ENCODE results near the gene C20orf96.
"Not testable (repeated sequence)": the region's sequence is repeated elsewhere in the genome, so short reads cannot be mapped to it uniquely, and the experiment has no call there.

Gene C20orf96, protein sequence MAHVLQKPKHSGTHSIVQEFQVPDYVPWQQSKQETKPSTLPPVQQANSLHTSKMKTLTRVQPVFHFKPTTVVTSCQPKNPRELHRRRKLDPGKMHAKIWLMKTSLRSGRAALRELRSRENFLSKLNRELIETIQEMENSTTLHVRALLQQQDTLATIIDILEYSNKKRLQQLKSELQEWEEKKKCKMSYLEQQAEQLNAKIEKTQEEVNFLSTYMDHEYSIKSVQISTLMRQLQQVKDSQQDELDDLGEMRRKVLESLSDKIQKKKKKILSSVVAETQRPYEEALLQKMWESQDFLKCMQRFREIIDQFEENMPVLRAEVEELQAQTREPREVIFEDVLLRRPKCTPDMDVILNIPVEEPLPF

DNA sequence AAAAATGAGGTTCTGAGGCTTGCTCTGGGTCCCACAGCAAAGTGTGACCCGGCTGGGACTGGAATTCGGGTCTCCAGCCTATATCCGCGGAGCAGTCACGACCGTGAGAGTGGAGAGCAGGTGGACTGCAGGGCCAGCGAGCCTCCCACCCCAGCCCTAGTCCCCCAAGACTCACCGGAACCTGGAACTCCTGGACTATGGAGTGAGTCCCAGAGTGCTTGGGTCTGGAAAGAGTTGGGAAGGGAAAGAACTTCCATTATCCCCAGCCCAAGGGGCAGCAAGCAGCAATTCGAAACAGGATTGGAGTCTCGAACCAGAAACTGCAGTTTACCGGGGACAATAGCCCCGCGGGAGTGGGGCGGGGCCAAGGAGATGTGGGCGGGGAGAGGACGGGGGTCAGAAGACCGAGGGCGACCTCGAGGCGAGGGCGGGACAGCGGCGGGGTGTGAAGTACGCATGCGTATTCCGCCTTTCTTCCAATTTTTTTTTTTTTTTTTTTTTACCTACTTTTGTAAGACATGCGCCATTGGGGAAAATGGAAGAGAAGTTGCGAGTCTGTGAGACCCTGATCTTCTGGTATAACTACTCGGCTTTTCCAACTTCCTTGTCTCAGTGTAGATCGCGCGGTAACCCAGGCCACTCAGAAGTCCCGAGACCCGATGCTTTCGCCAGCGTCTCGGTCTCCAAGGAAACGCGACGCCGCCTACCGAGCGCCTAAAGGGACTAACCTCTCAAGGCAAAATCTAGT, at the start of gene C20orf96:
TSS of gene C20orf96 (minus strand) at position 667 of the 748 bp plus-strand sequence. CDS start at position 527, 140 bp downstream.
- DNase-seq: peak; percentile 84

DNA sequence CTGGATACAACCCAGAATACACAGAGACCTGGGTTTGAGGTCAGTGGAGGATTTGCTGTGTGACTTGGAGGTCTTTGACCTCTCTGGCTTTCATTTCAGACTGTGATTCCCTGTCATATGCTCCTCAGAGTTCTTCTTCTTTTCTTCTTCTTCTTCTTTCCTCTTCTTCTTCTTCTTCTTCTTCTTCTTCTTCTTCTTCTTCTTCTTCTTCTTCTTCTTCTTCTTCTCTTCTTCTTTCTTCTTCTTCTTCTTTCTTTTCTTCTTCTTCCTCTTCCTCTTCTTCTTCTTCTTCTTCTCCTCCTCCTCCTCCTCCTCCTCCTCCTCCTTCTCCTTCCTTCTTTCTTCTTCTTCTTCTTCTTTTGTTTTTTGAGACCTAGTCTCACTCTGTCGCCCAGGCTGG, 45.5 kb upstream of the C20orf96 start:
- DNase-seq: not testable (repeated sequence)

- no peak for DNase-seq
These were observed 44.0 kb upstream of the C20orf96 start for GRCh38 chr20:334578-334977.

DNA sequence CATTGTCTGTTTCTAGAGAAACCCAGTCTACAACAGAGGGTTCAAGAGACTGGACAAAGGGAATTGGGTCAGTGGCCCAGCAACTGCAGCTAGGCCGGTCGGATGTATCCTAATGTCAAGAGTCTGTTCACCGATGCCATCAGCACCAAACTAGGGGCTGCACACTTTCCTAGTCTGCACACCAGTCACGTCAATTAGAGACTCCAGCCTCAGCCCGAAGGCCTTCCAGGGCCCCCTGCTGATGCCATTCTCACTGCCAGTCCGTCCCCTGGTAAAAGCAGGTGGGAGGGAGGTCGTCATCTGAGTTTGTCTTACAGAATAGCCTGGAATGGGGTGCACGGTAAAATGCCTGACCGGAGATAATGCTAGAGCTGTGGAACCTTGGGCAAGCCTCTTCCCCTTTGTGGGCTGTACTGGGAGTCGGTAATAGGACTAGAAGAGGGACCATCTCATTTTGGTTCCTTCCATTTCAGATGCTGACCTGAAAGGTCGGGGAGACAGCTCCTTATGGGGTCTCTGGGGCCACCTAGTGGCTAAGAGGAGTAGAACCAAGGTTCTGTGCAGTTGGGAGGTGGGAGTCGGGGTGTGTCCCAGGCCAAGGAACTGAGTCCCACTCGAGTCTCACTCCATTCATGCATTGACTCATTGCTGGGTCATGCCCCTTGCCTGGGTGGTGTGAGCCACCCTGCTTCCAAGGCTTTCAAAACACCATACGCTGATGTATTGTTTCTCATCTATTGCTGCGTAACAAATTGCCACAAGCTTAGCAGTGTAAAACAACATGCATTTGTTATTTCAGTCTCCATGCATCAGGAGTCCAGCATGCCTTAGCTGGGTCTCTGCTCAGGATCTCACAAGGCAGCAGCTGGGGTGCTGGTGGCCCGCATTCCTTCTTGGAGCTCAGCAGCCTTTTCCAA, 39.9 kb upstream of the C20orf96 start:
- DNase-seq: peak; percentile 61 to 63

DNA sequence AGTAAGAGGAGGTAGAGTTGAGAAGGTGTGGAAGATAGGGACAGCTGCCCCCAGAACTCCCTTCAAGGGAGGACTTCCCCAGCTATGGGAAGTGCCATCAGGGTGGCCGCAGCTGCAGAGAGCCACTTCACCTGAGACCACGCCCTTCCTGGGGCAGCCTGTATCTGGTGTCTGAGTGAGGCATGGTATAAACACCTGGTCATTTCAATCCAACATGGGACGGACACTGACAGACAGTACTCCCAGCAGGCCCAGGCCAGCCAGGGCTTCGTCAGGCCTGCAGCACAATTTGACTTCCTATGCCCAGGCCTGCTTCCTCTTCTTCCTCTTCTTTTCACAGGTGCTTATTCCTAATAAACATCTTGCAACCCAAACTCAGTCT, 39.3 kb upstream of the C20orf96 start:
- no peak for DNase-seq

DNA sequence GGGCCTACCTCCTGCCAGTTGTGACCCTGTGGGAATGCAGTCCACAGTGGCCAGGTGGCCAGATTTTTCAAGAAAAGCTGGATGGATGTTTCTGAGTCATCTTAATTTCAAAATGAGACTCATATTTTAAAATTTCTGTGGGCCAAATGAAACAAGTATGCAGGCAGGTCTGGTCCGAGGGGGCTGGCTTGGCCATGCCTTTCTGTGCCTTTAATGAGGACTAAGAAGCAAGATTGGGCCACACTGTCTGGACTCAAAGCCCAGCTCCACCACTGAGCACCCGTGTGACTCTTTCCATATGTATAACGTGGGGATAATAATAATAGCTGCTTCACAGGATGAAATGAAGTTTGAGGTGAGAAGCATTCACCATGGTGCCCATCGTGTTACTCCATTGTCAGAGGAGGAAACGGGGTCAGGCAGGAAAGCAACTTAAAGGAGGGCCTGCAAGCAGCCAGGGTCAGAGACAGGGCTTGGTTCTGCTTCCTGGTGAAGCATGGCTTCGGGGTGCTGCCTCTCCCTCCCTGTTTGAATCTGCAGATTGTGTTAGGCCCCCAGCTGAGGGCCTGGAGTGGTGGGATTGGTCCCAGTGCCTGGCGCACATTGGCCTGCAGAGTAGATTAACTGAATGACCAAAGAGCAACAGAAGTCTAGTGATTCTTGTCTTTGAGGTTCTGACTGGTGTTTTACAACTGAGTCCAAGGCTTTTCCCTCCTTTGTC, 38.6 kb upstream of the C20orf96 start:
- DNase-seq: no peak

DNA sequence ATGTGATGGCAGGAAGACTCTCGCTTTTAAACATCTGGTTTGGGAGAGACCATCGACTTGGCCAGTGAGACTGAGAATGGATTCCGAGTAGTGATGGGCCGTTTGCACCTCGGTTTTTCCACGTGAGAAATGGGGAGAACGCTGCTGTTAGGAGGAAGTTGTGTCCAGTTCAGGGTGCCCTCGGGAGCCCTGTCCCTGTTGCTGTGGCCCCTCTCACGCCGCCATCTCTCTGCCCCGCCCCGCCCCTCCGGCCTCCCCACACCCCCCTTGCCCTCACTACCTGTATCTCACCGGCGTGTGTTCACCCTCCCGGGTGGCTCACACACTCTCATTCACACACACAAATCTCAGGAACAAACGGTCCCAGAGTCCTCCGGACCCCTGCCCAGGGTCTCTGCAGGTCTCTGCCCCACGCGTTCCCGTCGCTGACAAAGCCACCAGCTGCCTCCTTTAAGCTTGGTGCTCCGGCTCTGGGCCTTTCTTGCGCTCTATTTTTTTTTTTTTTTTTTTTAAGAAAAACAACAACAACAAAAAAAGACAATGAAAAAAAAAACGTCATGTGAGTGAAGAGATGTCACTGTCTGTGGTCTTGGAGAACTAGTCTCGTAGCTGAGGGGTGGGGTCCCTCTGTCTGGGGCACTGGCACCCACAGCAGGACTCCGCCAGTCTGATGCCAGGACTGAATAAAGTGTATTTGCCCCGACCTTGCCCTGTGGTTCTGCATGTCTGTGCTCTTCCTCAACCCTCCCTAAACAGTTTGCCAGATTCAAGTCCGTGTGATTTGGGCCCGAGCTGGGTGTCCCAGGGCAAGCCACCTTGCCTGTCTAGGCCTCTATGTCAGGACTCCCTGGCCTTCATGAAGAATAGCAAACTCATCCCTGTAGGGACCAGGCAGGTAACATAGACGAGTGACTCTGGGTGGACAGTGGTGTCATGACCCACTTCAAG, 37.8 kb upstream of the C20orf96 start:
- no peak for DNase-seq

DNA sequence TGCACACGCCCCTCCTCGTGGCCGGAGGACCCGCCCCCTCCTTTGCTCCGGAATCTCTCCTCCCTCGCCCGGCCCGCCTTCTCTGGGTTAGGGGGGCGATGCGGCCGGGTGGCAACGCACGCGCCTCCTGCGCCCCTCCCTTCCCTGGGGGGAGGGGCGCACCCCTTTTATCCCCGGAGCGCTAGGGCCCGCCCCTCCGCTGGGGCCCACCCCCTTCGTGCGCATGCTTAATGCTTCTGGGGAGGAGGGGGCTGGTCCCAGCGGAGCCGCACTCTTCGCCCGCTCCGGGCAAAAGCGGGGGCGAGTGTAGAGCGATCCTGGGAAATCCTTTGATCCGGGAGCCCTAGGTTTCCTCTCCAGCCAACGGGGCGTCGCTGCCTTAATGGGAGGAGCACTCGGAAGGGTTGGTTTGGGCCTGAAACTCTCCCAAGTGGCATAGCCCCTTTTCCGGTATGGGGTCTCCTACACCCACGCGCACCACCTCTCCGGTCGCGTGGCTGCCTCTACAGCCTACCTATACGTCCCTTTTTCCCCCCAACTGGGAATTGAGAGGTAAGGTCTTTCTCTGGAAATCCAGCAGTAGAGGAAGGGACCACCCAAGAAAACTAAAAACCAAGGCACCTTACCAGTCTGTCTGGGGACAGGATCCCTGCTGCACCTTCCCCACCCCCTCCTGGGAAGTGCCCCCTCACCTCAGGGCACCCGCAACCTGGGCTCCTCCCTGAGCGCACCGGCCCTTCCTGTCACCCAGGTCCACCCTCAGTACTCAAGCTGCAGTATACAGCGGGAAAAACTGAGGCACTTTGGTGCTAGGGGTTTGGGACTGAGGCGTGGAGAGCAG, 36.9 kb upstream of the C20orf96 start:
- peak; percentile 69 to 71 for DNase-seq

GRCh38 chr20:326645-327185, 36.2 kb upstream of the C20orf96 start:
- no peak for DNase-seq

DNA sequence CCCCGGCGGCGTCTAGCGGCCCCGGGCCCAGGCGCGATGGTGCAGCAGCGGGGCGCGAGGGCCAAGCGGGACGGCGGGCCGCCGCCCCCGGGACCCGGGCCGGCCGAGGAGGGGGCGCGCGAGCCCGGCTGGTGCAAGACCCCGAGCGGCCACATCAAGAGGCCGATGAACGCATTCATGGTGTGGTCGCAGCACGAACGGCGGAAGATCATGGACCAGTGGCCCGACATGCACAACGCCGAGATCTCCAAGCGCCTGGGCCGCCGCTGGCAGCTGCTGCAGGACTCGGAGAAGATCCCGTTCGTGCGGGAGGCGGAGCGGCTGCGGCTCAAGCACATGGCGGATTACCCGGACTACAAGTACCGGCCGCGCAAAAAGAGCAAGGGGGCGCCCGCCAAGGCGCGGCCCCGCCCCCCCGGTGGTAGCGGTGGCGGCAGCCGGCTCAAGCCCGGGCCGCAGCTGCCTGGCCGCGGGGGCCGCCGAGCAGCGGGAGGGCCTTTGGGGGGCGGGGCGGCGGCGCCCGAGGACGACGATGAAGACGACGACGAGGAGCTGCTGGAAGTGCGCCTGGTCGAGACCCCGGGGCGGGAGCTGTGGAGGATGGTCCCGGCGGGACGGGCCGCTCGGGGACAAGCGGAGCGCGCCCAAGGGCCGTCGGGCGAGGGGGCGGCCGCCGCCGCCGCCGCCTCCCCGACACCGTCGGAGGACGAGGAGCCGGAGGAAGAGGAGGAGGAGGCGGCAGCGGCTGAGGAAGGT, 35.5 kb upstream of the C20orf96 start:
- peak; percentile 45 to 48 for DNase-seq

DNA sequence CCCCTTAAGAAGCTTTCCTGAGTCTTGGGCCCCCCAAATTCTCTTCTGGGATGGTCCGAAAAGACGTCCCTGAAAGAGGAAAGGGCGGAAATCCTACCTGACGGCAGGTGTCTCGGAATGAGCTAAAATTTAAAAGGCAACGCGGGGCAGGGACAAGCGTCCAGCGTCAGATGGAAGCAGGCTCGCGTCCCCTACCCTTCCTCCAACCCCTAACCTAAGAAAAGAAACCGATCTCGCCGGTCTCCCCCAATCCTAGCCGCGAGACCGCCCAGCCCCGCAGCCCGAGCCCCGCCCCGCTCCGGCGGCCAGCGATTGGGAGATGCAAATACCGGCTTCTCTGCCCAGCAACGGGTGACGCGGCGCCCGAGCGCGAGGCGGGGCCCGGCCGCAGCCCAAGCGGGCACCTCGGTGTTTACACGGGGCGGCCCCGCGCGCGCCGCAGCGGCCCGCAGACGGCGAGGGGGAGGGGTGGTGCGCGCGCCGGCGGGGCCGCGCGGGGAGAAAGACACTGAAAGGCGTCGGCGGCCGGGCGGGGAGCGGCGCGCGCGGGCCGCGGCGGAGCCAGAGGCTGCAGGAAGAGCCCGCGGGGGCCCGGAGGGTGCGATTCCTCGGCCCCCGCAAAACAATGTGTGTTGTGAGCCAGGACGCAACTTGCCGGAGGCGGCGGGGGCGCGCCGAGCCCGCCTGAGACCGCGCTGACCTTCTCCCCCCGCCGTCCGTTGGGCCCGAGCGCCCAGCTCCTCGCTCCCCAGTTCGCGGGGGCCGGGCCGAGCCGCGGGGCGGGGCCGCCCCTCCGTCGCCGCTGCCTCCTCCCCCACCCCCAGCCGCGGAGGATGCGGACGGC, 34.7 kb upstream of the C20orf96 start, which contains the start of gene SOX12:
TSS of gene SOX12 (plus strand) at position 508 of the 844 bp plus-strand sequence. CDS start 373 bp downstream, outside the sequence.
- peak; percentile 95 to 98 for DNase-seq

GRCh38 chr20:324177-325044, 33.9 kb upstream of the C20orf96 start:
- DNase-seq: peak; percentile 91 to 92

GRCh38 chr20:316316-317068, 25.9 kb upstream of the C20orf96 start:
- DNase-seq: no peak

DNA sequence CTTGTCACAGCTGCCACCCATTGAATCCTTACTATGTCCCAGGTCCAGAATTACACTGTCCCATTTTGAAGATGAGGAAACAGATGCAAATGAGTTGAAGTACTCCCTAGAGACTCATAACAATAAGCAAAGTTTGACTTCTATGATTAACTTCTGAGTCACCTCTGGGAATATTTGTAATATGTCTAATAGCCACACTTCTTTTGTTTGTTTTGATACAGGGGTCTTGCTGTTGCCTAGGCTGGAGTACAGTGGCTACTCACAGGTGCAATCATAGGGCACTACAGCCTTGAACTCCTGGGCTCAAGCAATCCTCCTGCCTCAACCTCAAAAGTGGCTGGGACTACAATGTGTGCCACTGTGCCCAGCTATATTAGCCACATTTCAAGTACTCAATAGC, 23.4 kb upstream of the C20orf96 start:
- DNase-seq: no peak

- no peak for DNase-seq
These were observed 22.9 kb upstream of the C20orf96 start for GRCh38 chr20:313402-313801.

DNA sequence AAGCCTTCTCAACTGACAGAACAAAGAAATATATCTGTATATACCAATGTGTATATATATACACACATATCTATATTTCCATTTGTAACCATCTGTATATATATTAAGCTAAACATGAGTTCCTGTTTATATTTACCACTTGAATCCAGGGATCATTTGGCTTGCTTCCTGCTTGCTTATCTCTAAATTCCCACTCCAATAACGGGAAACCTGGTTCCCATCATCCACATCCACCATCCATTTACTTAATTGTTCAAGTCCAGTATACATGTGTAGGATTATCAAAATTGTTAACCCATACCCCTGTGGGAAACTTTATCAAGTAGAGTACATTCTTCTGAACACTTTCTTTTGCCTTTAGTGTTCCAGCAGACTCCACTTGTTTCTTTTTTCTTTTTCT, 22.3 kb upstream of the C20orf96 start:
- no peak for DNase-seq
